Stimulated activated CD4-positive, alpha-beta T cell treated with anti-CD3 and anti-CD28 coated beads, Interleukin-1b, Interleukin-23, amount 100 ng/mL, for 1 hour (primary cell): Measurements from ENCODE around the gene RABGAP1L.
A peak's percentile ranks its signal among the peaks of the same experiment; 100 is the strongest.

Experiments
- DNase-seq, 2 donors: peaks; one replicate each; pipeline ENCODE4 v3.0.0-alpha.2; 2020; ENCODE audit warnings: low read depth in 2 of 2

The RABGAP1L gene

GRCh38 chr1:174989536-174990220, 830.4 kb downstream of the RABGAP1L start:
- DNase-seq = no peak

GRCh38 chr1:174990382-174990999, 831.2 kb downstream of the RABGAP1L start:
- no peak for DNase-seq

GRCh38 chr1:174991473-174991872, 832.2 kb downstream of the RABGAP1L start:
- DNase-seq = no peak

- DNase-seq = no peak
These were observed 835.8 kb downstream of the RABGAP1L start for GRCh38 chr1:174995121-174995520.

- no peak for DNase-seq
These were observed 836.6 kb downstream of the RABGAP1L start for GRCh38 chr1:174995916-174996315.

- no peak for DNase-seq
These were observed 837.2 kb downstream of the RABGAP1L start for GRCh38 chr1:174996476-174996875.

- no peak for DNase-seq
These were observed 837.7 kb downstream of the RABGAP1L start for GRCh38 chr1:174997041-174997440.

- DNase-seq = peak in 1 of 2 donors; percentile 32
These were observed 839.4 kb downstream of the RABGAP1L start for GRCh38 chr1:174998569-174999215.

- peak; percentile 94 to 95 for DNase-seq
These were observed 840.1 kb downstream of the RABGAP1L start for GRCh38 chr1:174999216-174999935.

GRCh38 chr1:174999936-175000696, 840.8 kb downstream of the RABGAP1L start, which contains the start of gene CACYBP:
Gene CACYBP (plus strand): TSS chr1:174999947. CDS start chr1:175000181, 234 bp downstream.
- DNase-seq = no peak

- DNase-seq = no peak
These were observed 841.4 kb downstream of the RABGAP1L start for GRCh38 chr1:175000697-175001187.

GRCh38 chr1:175002910-175003517, 843.7 kb downstream of the RABGAP1L start:
- no peak for DNase-seq

- no peak for DNase-seq
These were observed 844.2 kb downstream of the RABGAP1L start for GRCh38 chr1:175003521-175003920.

GRCh38 chr1:175005085-175005783, 845.9 kb downstream of the RABGAP1L start:
- no peak for DNase-seq

- no peak for DNase-seq
These were observed 850.2 kb downstream of the RABGAP1L start for GRCh38 chr1:175009532-175009931.

GRCh38 chr1:175013445-175013844, 854.1 kb downstream of the RABGAP1L start:
- DNase-seq = no peak

GRCh38 chr1:175015243-175015642, 855.9 kb downstream of the RABGAP1L start:
- DNase-seq = no peak

GRCh38 chr1:175019524-175019923, 860.2 kb downstream of the RABGAP1L start:
- no peak for DNase-seq

- DNase-seq = peak; percentile 95 to 99
These were observed 864.0 kb downstream of the RABGAP1L start, which contains the start of gene MRPS14 for GRCh38 chr1:175023043-175023921. Gene MRPS14 (minus strand): TSS chr1:175023425. CDS start chr1:175023408, 17 bp downstream.
